ENCODE results near the gene LRRC4.

LRRC4 gene

DNA sequence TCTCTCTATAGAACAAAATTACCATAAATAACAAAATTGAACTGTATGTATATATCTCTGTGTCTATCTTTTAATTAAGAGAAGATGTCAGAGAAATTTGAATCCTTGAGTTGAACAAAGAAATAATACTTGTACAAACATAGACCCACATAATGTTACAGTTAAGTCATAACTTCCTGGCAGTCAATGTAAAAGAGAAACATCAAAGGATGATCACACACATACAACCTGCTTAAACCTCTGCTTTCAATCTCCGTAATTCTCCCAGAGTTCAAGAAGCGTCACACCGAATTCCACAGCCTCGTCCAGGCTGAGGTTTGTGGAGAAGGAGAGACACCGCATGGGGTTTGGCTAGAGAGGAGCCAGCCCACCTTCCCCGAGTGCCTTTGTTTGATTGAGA lies 40.1 kb upstream of the LRRC4 start:
- Histone ChIP-seq H3K27ac (ENCODE audit: low read length) (no peak overlapping the region), H3K4me3 (ENCODE audit: low read length) (no peak overlapping the region), H3K27me3 (ENCODE audit: insufficient read depth, low read length) (no peaks in the 10 kb centered on the region), H3K9ac (ENCODE audit: low read depth, low read length) (no peak overlapping the region), H3K36me3 (ENCODE audit: insufficient read depth, low read depth, low read length) (peaks cover 3% of the 10 kb centered on the region; the same call in 1 of the 2 replicates), H3K9me3 (ENCODE audit: insufficient read depth, low read depth, low read length) (no peaks in the 10 kb centered on the region), H3K4me1 (ENCODE audit: insufficient read depth, low read length) (no peaks in the 10 kb centered on the region)

DNA sequence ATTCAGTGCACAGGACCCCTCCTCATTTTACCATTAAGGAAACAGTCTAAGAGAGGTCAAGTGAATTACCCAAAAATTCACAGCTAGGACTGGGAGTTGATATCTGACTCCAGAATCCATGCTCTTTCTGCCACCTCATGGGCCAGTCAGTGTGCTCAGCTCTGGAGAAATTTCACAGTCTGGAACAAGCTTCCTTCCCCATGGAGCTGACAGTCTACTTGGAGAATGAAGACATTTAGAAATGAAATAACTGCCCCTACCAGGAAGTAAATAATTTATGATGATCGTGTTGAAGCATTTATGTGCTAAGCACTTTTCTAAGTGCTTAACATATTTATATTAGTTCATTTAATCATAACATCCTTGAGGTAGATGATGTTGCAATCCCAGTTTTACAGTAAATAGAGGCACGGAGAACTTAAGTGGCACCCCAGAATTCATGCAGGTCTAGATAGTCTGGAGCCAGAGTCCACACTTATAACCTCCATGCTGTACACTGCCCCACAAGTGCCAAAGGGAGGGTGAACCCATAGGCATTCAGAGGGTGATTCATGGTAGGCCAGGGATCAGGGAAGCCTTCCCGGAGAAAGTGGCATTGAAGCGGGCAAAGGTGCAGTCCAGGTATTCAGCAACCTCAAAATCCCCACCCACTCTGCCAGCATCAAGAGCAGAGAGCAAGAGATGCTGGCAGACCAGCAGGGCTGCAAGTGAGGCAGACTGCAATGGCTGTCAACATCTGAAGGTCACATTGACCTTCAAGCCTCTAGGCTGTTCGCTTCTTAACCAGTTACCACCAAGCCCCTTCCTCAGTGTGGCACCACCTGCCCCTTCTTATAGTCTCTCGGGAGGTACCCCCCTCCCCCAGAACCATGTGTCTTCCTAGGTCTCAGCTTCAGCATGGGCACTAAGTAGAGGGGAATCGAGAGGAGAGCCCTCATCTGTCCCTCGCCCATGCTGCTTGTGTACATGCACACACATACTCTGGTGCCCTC lies 38.4 kb upstream of the LRRC4 start:
- Histone ChIP-seq H3K4me3 (ENCODE audit: low read length) (no peak overlapping the region), H3K27ac (ENCODE audit: low read length) (no peak overlapping the region), H3K36me3 (ENCODE audit: insufficient read depth, low read depth, low read length) (0 out of 2 replicates have a peak, but pooled peaks cover 3% of the 10 kb centered on the region), H3K9me3 (ENCODE audit: insufficient read depth, low read depth, low read length) (no peaks in the 10 kb centered on the region), H3K4me1 (ENCODE audit: insufficient read depth, low read length) (no peaks in the 10 kb centered on the region), H3K27me3 (ENCODE audit: insufficient read depth, low read length) (no peaks in the 10 kb centered on the region), H3K9ac (ENCODE audit: low read depth, low read length) (no peak overlapping the region)

DNA sequence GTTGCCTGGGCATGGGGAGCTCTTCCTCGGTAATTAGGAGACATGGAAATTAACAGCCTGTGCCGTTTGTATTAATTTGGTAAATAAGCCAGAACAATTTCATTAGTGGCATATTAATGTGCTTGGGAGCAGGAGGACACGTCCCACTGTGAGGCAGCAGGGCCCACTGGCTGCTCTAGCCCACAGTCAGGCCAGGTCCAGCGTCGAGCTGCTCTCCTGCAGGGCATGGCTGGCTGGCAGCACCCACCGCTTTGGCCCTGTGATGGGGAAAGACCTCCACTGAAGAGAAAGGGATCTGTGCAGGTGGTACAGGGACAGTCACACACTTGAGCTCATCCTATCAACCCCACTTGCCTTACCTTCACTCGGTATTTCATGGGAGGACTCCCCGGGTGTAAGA lies 37.5 kb upstream of the LRRC4 start:
- Histone ChIP-seq H3K27ac (ENCODE audit: low read length) (no peak overlapping the region), H3K9ac (ENCODE audit: low read depth, low read length) (no peak overlapping the region), H3K36me3 (ENCODE audit: insufficient read depth, low read depth, low read length) (0 out of 2 replicates have a peak, but pooled peaks cover 3% of the 10 kb centered on the region), H3K27me3 (ENCODE audit: insufficient read depth, low read length) (no peaks in the 10 kb centered on the region), H3K4me3 (ENCODE audit: low read length) (no peak overlapping the region), H3K4me1 (ENCODE audit: insufficient read depth, low read length) (no peaks in the 10 kb centered on the region), H3K9me3 (ENCODE audit: insufficient read depth, low read depth, low read length) (no peaks in the 10 kb centered on the region)

DNA sequence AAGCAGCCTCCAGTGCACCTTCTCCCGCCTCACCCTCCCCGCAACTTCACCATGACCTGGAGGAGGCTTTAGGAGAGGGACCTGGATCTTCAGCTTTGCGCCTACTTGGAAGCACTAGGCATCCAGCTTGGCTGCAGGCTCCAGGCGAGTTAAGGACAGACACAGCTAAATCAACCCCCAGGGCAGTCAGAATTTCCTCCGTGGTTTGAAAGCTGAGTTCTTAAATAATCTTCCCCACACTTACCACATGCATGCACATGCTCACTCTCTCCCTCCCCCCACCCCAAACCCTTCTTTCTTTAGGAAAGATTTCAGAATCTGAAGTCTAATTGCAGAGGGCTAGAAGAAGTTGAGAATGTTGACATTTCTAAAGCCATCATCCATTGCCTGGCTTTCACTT lies 36.7 kb upstream of the LRRC4 start:
- Histone ChIP-seq H3K4me3 (ENCODE audit: low read length) (no peak overlapping the region), H3K9me3 (ENCODE audit: insufficient read depth, low read depth, low read length) (no peaks in the 10 kb centered on the region), H3K4me1 (ENCODE audit: insufficient read depth, low read length) (no peaks in the 10 kb centered on the region), H3K36me3 (ENCODE audit: insufficient read depth, low read depth, low read length) (0 out of 2 replicates have a peak, but pooled peaks cover 3% of the 10 kb centered on the region), H3K27ac (ENCODE audit: low read length) (no peak overlapping the region), H3K9ac (ENCODE audit: low read depth, low read length) (no peak overlapping the region), H3K27me3 (ENCODE audit: insufficient read depth, low read length) (no peaks in the 10 kb centered on the region)

DNA sequence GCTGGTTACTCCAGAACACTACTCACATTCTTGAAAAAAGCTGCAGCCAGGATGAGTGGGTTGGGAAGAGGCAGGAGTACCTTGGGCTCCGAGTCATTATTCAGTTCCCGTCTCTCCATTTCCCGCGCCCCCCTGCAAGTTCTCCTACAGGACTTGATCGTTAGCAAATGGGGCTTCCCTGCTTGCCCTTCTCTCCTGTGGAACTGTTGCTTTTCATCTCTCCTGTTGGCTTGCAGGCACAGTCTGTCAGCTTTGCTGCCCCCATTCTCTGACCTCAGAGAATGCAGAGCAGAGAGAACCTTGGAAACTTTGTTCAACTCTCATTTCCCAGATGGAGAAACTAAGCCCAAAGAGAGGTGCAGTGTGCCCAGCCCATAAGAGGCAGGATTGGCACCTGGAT lies 35.6 kb upstream of the LRRC4 start:
- Histone ChIP-seq H3K4me3 (ENCODE audit: low read length) (no peak overlapping the region), H3K27me3 (ENCODE audit: insufficient read depth, low read length) (no peaks in the 10 kb centered on the region), H3K9ac (ENCODE audit: low read depth, low read length) (no peak overlapping the region), H3K36me3 (ENCODE audit: insufficient read depth, low read depth, low read length) (0 out of 2 replicates have a peak, but pooled peaks cover under 1% of the 10 kb centered on the region), H3K9me3 (ENCODE audit: insufficient read depth, low read depth, low read length) (no peaks in the 10 kb centered on the region), H3K4me1 (ENCODE audit: insufficient read depth, low read length) (no peaks in the 10 kb centered on the region), H3K27ac (ENCODE audit: low read length) (no peak overlapping the region)

DNA sequence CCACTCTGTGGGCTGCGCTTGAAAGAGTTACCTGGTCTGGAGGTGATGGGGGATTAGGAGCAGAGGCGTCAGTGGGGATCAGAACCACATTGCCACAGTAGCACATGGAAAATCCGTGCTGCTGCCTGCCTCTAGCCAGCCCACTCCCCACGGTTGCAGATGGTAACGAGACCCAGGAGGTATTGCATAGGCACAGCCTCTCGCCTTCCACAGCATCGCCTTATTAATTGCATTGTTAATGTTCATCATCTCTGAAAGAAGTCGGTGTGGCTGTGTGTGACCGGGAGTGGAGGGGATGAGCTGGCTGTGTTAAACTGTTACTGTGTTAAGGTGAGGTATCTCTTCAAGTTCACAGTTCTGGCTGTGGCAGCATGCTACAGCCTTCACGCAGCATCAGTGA lies 35.2 kb upstream of the LRRC4 start:
- H3K9me3 ChIP-seq (ENCODE audit: insufficient read depth, low read depth, low read length): no peaks in the 10 kb centered on the region
- no peaks in the 10 kb centered on the region for H3K36me3 ChIP-seq (ENCODE audit: insufficient read depth, low read depth, low read length)
- H3K27me3 ChIP-seq (ENCODE audit: insufficient read depth, low read length): no peaks in the 10 kb centered on the region
- H3K9ac ChIP-seq (ENCODE audit: low read depth, low read length): no peak overlapping the region
- no peak overlapping the region for H3K27ac ChIP-seq (ENCODE audit: low read length)
- no peaks in the 10 kb centered on the region for H3K4me1 ChIP-seq (ENCODE audit: insufficient read depth, low read length)
- H3K4me3 ChIP-seq (ENCODE audit: low read length): no peak overlapping the region

DNA sequence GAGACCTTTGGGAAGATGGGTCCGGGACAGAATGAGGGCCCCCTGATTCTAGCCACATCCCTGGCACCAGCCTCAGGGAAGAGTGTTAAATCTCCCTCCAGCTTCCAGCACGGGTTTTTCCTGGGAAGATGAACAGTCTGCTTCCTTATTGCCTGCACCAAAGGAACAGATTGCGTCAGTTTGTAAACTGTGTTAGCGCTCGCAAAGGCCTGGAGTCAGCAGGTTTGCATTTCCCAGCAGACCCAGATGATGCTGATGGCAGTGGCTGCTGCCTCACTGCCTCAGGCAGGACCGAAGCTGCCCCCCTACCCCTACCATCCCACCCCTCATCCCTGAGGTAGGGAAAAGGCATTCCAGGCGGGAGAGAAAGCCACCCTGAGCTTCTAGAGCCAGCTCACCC lies 34.6 kb upstream of the LRRC4 start:
- H3K4me3 ChIP-seq (ENCODE audit: low read length): no peak overlapping the region

DNA sequence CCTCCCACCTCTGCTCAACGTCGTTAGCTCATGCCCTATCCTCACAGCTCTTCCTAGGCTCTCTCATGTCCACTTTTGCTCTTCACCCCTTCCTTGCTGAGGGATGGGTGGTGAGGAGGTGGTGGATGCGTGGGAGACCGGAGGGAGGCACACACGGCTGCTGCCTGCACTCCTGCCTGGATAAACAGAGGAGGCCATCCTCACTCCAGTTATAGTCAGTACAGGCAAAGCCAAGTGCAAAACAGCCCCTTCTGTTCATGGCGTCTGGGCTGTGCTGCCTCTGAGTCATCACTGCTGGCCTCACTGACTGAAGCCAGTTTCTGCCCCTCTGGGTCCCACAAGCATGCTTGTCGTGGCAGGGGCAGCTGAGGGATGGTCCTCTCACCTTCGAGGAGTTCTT lies 31.9 kb upstream of the LRRC4 start:
- peaks cover 4% of the 10 kb centered on the region; the same call in 1 of the 2 replicates for H3K4me1 ChIP-seq (ENCODE audit: insufficient read depth, low read length)
- no peaks in the 10 kb centered on the region for H3K27me3 ChIP-seq (ENCODE audit: insufficient read depth, low read length)
- no peak overlapping the region for H3K9ac ChIP-seq (ENCODE audit: low read depth, low read length)
- no peaks in the 10 kb centered on the region for H3K36me3 ChIP-seq (ENCODE audit: insufficient read depth, low read depth, low read length)
- H3K9me3 ChIP-seq (ENCODE audit: insufficient read depth, low read depth, low read length): no peaks in the 10 kb centered on the region
- no peak overlapping the region for H3K27ac ChIP-seq (ENCODE audit: low read length)
- no peak overlapping the region for H3K4me3 ChIP-seq (ENCODE audit: low read length)

More for the DNA sequence above, 34.6 kb upstream of the LRRC4 start:
- no peak overlapping the region for H3K9ac ChIP-seq (ENCODE audit: low read depth, low read length)
- H3K27ac ChIP-seq (ENCODE audit: low read length): no peak overlapping the region
- no peaks in the 10 kb centered on the region for H3K4me1 ChIP-seq (ENCODE audit: insufficient read depth, low read length)
- no peaks in the 10 kb centered on the region for H3K9me3 ChIP-seq (ENCODE audit: insufficient read depth, low read depth, low read length)
- no peaks in the 10 kb centered on the region for H3K27me3 ChIP-seq (ENCODE audit: insufficient read depth, low read length)
- H3K36me3 ChIP-seq (ENCODE audit: insufficient read depth, low read depth, low read length): no peaks in the 10 kb centered on the region

DNA sequence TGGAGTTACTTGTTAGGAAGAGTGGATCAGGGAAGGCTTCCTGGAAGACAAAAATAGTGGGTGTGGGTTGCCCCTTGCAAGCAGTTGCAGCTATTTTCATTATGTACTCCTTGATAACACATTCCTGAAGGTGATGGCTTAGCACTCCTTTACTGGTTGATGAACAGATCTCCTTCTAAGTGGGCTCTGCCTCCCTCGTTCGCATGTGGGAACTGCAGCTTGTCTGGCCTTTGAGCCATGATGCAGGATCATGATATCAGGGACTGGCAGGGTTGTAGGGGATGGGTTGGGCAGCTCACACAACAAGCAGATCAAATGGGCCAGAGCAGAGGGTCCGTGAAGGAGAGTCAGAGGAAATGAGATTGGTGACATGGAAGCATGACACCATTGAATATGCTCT lies 28.8 kb upstream of the LRRC4 start:
- no peak overlapping the region for H3K9ac ChIP-seq (ENCODE audit: low read depth, low read length)
- H3K9me3 ChIP-seq (ENCODE audit: insufficient read depth, low read depth, low read length): no peaks in the 10 kb centered on the region
- H3K27ac ChIP-seq (ENCODE audit: low read length): no peak overlapping the region
- H3K36me3 ChIP-seq (ENCODE audit: insufficient read depth, low read depth, low read length): no peaks in the 10 kb centered on the region
- H3K27me3 ChIP-seq (ENCODE audit: insufficient read depth, low read length): no peaks in the 10 kb centered on the region
- H3K4me3 ChIP-seq (ENCODE audit: low read length): no peak overlapping the region
- H3K4me1 ChIP-seq (ENCODE audit: insufficient read depth, low read length): peaks cover 4% of the 10 kb centered on the region; the same call in 1 of the 2 replicates

DNA sequence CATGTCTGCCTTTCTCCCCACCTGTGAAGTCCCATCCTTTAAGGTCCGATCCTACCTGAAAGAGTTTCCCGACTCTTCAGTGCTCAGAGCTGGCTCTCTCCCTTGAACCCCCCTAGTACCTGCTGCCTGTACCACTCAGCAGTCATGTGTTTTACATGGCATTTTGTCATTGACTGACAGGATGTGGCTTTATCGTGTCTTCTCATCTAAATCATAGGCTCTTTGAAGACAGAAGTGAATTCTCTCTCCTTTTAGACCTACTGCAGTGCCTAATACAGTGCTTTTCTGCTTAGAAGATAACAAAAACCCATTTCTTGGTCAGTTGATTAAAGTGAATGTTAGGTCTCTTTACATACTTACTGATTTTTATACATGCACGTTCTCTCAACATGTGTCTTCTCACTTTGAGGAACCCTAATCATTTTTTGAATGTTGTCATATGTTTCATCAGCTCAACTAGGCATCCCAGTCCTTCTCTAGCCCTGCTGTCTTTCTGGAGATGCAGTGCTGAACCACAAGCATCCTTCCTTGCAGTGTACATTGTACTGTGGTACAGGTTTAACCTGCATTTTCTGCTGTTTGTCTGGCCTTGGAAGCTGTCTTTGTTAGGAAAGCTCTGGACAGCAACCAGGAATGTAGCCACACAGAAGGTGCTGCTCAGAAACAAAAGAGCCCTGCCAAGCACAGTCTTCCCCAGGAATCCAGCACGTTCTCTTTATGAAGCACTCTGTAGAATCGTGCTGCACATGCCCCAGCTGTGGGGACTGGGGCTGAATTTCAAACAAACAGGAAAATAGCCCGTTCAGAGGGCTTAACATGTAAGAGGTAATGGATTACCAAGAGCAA lies 28.1 kb upstream of the LRRC4 start:
- Histone ChIP-seq H3K27ac (ENCODE audit: low read length) (no peak overlapping the region), H3K27me3 (ENCODE audit: insufficient read depth, low read length) (no peaks in the 10 kb centered on the region), H3K9ac (ENCODE audit: low read depth, low read length) (no peak overlapping the region), H3K4me1 (ENCODE audit: insufficient read depth, low read length) (peaks cover 4% of the 10 kb centered on the region; the same call in 1 of the 2 replicates), H3K36me3 (ENCODE audit: insufficient read depth, low read depth, low read length) (no peaks in the 10 kb centered on the region), H3K9me3 (ENCODE audit: insufficient read depth, low read depth, low read length) (no peaks in the 10 kb centered on the region), H3K4me3 (ENCODE audit: low read length) (no peak overlapping the region)

DNA sequence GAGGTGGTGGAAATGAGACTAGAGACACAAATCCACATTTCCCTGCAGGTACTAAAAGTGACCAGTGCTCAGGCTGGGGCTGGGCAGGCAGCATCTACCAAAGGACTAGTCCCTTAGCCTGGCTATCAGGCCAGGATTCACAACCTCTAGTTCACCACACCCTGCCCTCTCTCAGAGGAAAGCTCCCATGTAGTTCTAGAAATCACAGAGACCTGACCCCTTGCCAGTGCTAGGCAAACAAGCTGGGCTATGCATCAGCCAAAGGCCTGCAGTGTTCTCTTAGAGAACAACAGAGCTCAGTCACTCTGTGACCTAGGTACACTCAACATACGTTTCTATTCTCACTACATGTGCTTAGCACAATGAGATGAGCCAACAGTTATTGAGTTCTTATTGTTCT lies 26.7 kb upstream of the LRRC4 start:
- Histone ChIP-seq H3K9me3 (ENCODE audit: insufficient read depth, low read depth, low read length) (no peaks in the 10 kb centered on the region), H3K27me3 (ENCODE audit: insufficient read depth, low read length) (no peaks in the 10 kb centered on the region), H3K27ac (ENCODE audit: low read length) (no peak overlapping the region), H3K4me1 (ENCODE audit: insufficient read depth, low read length) (peaks cover 4% of the 10 kb centered on the region; the same call in 1 of the 2 replicates), H3K9ac (ENCODE audit: low read depth, low read length) (no peak overlapping the region), H3K36me3 (ENCODE audit: insufficient read depth, low read depth, low read length) (no peaks in the 10 kb centered on the region), H3K4me3 (ENCODE audit: low read length) (no peak overlapping the region)

Data from iPS-20b (cell line).